ENCODE measurements around the gene CDH18.
A peak's percentile ranks its signal among the peaks of the same experiment; 100 is the strongest.

Gene CDH18

GRCh38 chr5:19719109-19719508 is 268.9 kb downstream of the CDH18 start:
- no peak for DNase-seq

GRCh38 chr5:19713740-19714139 is 274.3 kb downstream of the CDH18 start:
- DNase-seq, result no peak

DNA sequence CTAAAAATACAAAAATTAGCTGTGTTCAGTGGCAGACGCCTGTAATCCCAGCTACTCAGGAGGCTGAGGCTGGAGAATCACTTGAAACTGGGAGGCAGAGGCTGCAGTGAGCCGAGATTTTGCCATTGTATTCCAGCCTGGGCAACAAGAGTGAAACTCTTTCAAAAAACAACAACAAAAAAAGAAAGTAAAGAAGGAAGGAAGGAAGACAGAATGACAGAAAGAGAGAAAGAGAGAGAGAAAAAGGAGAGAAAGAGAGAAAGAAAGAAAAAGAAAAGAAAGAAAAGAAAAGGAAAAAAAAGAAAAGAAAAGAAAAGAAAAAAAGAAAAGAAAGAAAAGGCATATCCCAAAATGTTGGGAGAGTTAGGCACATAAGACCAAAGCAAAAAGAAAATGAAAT is 278.6 kb downstream of the CDH18 start:
- DNase-seq, result no peak

GRCh38 chr5:19706776-19707175 is 281.2 kb downstream of the CDH18 start:
- no peak for DNase-seq

- DNase-seq, result no peak
These were observed 286.3 kb downstream of the CDH18 start for GRCh38 chr5:19701731-19702130.

- no peak for DNase-seq
These were observed 292.9 kb downstream of the CDH18 start for GRCh38 chr5:19694949-19695611.

DNA sequence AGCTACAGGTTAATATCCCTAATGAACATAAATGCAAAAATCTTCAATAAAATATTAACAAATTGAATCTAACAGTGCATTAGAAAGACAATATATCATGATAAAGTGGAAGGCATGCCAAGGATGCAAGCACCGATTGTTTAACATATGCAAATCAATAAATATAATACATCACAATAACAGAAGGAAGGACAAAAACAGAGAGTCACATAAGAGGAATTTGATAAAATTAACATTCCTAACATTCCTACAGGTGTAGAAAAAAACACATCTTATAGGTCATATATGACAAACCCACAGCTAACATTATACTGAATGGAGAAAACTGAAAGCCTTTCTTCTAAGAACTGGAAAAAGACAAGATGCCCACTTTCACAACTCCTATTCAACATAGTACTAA is 297.0 kb downstream of the CDH18 start:
- no peak for DNase-seq

- no peak for DNase-seq
These were observed 302.5 kb downstream of the CDH18 start for GRCh38 chr5:19685473-19685872.

GRCh38 chr5:19676895-19677294 is 311.1 kb downstream of the CDH18 start:
- no peak for DNase-seq

- DNase-seq, result no peak
These were observed 327.3 kb downstream of the CDH18 start for GRCh38 chr5:19660679-19661078.

DNA sequence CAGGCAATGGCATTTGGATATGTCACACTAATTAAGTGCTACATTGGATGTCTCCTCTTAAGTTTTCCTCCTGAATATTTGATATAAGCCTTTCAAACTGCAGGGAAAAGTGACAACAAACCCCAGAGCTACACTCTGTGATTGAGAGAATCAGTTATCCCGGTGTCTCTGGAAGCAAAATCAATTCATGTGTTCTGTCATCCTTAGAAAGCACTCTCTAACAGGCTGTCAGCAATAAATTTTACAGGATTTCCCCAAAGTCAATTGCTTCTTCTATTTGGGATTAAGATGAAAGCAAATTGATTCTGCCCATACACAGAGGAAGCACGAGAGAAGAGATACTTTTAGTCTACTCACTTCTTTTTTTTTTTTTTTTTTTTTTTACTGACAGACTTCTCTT is 332.4 kb downstream of the CDH18 start:
- DNase-seq, result no peak

DNA sequence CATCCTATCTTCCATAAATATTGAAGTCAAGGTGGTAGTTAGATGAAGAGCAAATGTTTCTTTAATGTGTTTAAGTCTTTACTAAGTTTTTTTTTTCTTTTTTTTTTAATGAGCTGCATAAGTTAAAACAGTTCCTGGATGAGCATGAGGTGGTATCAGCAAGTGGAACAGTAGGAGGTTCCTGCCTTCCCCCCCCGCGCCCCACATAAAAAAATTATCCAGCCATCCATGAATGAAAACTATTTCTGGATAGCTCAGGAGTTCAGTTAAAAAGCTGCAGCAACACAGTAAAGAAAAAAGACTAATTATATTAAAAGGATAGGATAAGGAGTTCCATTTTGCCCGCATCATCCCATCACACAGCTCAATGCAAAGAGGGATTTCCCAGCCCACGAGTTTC is 349.5 kb downstream of the CDH18 start:
- no peak for DNase-seq

DNA sequence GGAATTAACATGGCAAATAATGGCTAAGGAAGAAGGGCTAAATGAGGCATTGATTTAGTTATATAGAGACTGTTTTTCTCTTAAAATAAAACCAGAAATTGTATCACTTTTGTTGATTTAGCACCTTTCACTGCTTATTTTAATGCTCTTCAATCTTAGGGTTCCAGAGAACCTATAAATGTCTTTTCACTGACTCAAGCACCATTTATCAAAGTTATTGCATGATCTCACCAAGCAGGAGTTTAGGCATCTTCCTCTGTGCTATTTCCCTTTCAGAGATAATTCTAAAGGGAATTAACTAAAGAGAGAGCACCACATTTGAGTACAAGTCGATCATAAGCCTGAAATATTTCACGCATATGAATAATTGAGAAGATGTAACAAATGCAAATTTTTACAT is 357.1 kb downstream of the CDH18 start:
- DNase-seq, result no peak

DNA sequence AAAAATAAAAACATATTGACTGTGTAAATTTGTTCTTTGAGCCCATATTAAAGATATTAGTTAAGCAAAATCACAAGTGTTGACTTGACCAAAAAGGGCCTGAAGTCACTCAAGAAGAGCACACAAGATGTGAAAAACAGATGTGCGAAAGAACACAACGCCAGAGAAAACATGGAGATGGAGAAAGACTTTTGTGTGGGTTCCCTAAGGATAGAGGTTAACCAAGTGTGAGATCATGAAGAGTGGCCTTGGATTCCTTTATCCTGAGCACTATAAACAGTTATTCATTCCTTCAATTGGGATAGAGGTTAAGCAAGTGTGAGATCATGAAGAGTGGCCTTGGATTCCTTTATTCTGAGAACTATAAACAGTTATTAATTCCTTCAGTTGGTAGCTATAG is 361.8 kb downstream of the CDH18 start:
- no peak for DNase-seq

GRCh38 chr5:19625562-19625961 is 362.4 kb downstream of the CDH18 start:
- no peak for DNase-seq

GRCh38 chr5:19619571-19619970 is 368.4 kb downstream of the CDH18 start:
- DNase-seq, result no peak

DNA sequence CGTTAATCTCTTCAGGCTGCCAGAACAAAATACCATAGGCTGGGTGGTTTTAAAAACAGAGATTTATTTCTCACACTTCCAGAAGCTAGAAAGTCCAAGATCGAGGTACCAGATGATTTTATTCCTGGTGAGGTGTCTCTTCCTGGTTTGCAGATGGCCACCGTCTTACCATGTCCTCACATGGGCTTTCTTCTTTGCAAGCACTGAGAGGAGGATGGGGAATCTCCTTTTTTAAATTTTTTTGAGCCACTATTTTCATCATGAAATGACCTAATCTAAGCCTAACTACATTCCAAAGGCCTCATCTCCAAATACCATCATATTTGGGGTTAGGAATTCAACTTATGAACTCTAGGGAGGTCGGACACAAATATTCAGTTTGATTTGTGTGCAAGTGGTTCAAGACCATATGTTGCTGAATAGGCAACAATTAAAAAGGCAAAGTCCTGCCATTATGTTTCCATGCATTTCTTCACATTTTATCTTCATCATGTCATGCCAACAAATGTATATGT is 371.2 kb downstream of the CDH18 start:
- no peak for DNase-seq

DNA sequence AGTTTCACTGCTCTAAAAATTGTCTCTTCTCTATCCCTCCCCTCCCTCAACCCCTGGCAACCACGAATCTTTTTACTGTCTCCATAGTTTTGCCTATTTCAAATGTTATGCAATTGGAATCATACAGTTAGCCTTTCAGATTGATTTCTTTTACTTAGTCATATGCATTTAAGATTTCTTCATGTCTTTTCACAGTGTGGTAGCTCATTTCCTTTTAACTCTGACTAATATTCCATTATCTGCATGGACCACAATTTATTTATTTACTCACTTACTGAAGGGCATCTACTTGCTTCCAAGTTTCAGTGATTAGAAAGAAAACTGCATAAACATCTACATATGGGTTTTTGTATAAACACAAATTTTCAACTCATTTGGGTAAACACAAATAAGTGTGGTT is 372.3 kb downstream of the CDH18 start:
- DNase-seq, result no peak

- no peak for DNase-seq
These were observed 372.9 kb downstream of the CDH18 start for GRCh38 chr5:19615071-19615470.

GRCh38 chr5:19608444-19609002 is 379.5 kb downstream of the CDH18 start:
- peak in 1 of 2 experiments; percentile 58 for DNase-seq

- no peak for DNase-seq
These were observed 382.1 kb downstream of the CDH18 start for GRCh38 chr5:19605846-19606407.

GRCh38 chr5:19584131-19584530 is 403.9 kb downstream of the CDH18 start:
- no peak for DNase-seq

- DNase-seq, result no peak
These were observed 410.1 kb downstream of the CDH18 start for GRCh38 chr5:19577882-19578281.

- no peak for DNase-seq
These were observed 420.0 kb downstream of the CDH18 start for GRCh38 chr5:19568004-19568403.

GRCh38 chr5:19565466-19565865 is 422.5 kb downstream of the CDH18 start:
- DNase-seq, result no peak

Data from NCI-H2081 (cell line).